Measurements from ENCODE around the gene QRFP.
A peak's percentile ranks its signal among the peaks of the same experiment; 100 is the strongest.

The QRFP gene

DNA sequence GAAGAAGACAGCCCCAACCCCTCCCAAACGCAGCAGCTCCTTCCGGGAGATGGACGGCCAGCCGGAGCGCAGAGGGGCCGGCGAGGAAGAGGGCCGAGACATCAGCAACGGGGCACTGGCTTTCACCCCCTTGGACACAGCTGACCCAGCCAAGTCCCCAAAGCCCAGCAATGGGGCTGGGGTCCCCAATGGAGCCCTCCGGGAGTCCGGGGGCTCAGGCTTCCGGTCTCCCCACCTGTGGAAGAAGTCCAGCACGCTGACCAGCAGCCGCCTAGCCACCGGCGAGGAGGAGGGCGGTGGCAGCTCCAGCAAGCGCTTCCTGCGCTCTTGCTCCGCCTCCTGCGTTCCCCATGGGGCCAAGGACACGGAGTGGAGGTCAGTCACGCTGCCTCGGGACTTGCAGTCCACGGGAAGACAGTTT lies 12.5 kb downstream of the QRFP start:
- DNase-seq, result no peak
- in situ Hi-C loops (cut with HindIII; ENCODE audit: low pct_ligation_motif_present, low pct_unique_long_range_greater_than_20kb, low sequenced_read_pairs), result no loop called here

DNA sequence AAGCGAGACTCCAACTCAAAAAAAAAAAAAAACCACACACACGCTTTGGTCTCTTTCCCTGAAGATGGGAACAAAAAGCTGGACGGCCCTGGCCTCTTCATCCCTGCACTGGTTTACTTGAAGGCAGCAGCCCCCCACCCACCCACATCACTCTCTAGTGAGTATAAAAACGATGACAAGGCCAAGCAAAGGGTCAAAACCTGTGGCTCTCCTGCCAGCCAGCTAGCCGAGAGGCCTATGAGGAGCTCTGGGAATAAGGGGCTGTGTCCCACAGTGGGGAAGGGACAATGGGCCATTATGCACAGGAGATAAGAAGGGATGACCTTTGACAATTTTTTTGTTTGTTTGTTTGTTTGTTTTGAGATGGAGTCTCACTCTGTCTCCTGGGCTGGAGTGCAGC lies 13.1 kb downstream of the QRFP start:
- no peak for DNase-seq
- in situ Hi-C loops (cut with HindIII; ENCODE audit: low pct_ligation_motif_present, low pct_unique_long_range_greater_than_20kb, low sequenced_read_pairs), result no loop called here

DNA sequence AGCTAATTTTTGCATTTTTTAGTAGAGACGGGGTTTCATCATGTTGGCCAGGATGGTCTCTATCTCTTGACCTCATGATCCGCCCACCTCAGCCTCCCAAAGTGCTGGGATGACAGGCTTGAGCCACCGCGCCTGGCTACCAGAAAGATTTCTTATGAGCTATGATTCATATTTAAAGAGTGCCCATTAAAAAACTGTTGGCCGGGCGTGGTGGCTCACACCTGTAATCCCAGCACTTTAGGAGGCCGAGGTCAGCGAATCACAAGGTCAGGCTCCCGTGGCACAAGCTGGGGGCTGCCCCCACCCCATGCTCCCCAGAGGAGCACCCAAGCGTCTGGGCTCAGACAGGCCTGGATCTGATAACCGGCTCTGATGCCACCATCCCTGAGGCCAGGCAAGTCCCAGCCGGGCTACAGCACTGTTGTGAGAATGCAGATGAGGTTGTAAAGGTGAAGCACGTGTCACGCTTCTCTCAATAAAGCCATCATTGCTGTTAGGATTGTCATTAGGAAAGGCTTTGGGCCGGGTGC lies 13.9 kb downstream of the QRFP start:
- no peak for DNase-seq
- in situ Hi-C loops (cut with HindIII; ENCODE audit: low pct_ligation_motif_present, low pct_unique_long_range_greater_than_20kb, low sequenced_read_pairs), result no loop called here

DNA sequence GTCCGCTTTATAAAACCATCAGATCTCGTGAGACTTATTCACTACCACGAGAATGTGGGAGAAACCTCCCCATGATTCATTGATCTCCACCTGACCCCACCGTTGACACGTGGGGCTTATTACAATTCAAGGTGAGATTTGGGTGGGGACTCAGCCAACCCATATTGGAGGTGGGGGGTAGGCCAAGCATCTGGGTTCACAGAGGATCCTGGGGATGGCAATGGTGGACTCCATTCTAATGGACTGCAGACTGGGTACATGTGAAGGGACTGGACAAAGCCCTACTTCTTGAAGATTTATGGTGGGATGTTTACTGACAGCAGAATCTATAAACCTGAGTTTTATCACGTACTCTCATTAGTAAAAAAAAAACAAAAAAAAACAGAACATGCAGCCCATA lies 15.1 kb downstream of the QRFP start:
- no peak for DNase-seq
- in situ Hi-C loops (cut with HindIII; ENCODE audit: low pct_ligation_motif_present, low pct_unique_long_range_greater_than_20kb, low sequenced_read_pairs), result no loop called here

DNA sequence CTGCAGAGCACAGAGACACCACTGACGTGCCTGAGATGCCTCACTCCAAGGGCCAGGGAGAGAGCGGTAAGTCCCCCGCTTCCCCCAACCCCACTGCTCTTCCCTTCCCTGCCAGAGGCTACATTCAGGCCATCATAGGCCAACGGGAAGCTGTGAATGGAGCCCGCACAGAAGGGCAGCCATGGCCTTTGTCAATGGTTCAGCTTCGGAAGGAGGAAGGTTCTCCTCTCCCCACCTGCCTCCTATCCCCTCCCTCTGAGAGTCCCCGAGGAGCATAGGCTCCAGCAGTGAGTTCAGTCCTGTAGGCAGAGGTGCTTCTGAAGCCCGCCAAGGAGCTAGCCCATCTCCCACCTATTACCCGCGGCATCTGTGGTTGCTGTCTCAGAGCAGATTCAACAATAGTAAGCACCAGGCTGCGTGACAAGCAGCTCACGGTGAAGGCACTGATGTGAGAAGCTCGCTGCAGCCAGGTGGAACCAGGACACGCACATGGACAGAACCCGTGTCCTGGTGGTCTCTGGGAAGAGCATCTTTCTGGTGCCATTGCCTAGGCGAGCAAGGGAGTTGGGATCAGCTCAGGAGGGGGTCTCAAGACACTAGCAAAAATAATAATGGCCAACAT lies 15.9 kb downstream of the QRFP start:
- DNase-seq, result no peak
- in situ Hi-C loops (cut with HindIII; ENCODE audit: low pct_ligation_motif_present, low pct_unique_long_range_greater_than_20kb, low sequenced_read_pairs), result no loop called here

DNA sequence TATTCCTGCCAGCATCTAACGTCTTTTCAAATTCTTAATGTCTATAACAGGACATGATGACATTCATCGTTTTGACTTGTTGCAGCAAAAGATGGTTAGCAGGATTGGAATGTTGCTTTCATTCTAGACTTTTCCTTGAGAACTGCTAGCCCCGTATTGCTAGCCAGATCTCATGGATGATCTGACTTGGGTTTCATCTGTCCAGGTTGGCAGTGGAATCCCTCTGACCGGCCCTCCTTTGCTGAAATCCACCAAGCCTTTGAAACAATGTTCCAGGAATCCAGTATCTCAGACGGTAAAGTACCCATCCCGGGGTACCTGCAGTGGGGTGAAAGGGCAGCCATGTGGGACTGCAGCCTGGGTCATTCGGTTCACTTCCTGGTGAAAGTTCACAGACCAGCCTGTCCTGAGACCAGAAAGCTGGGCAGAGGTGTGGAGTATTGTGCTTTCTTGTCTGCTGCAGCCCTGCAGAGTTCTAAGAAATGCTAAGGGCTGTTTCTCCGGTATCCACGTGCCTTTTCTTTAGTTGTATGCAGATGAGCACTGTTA lies 16.7 kb downstream of the QRFP start:
- DNase-seq, result no peak
- in situ Hi-C loops (cut with HindIII; ENCODE audit: low pct_ligation_motif_present, low pct_unique_long_range_greater_than_20kb, low sequenced_read_pairs), result no loop called here

DNA sequence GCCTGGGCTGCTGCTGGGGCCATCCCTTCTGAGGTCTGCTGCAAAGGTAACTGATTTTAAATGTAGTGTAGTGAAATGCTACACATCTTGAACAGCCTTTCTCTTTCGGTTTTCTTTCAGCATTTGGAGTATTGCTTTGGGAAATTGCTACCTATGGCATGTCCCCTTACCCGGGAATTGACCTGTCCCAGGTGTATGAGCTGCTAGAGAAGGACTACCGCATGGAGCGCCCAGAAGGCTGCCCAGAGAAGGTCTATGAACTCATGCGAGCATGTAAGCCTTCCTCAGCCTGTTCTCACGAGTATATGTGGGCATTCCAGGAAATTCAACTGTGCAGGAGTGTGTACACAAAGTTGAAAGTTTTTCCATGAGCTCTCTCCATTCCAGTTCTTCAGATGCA lies 18.3 kb downstream of the QRFP start:
- DNase-seq, result no peak

DNA sequence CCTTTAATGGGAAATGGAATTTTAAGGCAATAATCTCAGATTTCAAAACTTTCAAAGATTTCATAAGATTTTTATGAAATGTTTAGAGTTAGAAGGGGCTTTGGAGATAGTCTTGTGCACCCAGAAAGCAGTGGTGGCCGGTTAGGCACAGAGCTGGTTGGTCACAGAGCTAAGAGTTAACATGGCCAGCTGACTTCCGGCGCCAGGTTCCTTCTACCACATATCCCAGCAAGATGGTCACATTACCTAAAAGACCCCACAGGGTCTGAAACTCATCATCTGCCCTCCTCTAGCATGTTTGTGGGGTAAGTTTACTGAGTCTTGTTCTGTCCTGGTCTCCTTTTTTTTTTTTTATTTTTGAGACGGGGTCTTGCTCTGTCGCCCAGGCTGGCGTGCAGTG lies 19.3 kb downstream of the QRFP start:
- in situ Hi-C loops (cut with HindIII; ENCODE audit: low pct_ligation_motif_present, low pct_unique_long_range_greater_than_20kb, low sequenced_read_pairs), result no loop called here

More for the DNA sequence above, 18.3 kb downstream of the QRFP start:
- in situ Hi-C loops (cut with HindIII; ENCODE audit: low pct_ligation_motif_present, low pct_unique_long_range_greater_than_20kb, low sequenced_read_pairs), result no loop called here

DNA sequence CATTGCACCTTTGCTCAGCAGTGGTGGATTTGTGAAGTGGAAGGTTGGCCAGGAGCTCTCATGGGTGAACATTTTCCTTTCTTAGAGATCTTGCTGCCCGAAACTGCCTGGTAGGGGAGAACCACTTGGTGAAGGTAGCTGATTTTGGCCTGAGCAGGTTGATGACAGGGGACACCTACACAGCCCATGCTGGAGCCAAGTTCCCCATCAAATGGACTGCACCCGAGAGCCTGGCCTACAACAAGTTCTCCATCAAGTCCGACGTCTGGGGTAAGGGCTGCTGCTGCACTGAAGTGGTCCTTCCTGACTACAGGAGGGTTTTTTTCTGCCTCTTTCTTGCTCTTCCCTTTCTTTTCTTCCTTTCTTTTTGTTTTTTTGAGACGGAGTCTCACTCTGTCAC lies 21.8 kb downstream of the QRFP start:
- DNase-seq, result no peak
- in situ Hi-C loops (cut with HindIII; ENCODE audit: low pct_ligation_motif_present, low pct_unique_long_range_greater_than_20kb, low sequenced_read_pairs), result no loop called here

More for the DNA sequence above, 19.3 kb downstream of the QRFP start:
- no peak for DNase-seq

DNA sequence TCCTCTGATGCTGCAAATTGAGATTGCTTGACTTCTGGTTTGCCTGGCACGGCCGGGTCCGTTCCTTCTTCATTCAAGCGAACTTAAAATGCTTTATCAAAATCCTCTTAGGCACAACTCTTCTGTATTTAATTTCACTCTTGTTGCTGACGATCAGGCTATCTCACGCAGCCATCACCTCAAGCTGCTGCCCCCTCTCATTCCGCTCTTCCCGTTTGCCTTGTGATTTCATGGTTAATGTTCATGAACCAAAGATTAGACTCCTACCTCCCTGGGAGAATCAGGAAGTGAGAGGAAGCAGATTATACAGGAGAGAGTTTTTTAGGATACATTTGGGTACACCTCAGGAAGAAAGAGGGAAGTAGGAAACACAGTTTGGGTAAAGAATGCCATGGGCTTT lies 22.6 kb downstream of the QRFP start:
- in situ Hi-C loops (cut with HindIII; ENCODE audit: low pct_ligation_motif_present, low pct_unique_long_range_greater_than_20kb, low sequenced_read_pairs), result no loop called here
- no peak for DNase-seq

DNA sequence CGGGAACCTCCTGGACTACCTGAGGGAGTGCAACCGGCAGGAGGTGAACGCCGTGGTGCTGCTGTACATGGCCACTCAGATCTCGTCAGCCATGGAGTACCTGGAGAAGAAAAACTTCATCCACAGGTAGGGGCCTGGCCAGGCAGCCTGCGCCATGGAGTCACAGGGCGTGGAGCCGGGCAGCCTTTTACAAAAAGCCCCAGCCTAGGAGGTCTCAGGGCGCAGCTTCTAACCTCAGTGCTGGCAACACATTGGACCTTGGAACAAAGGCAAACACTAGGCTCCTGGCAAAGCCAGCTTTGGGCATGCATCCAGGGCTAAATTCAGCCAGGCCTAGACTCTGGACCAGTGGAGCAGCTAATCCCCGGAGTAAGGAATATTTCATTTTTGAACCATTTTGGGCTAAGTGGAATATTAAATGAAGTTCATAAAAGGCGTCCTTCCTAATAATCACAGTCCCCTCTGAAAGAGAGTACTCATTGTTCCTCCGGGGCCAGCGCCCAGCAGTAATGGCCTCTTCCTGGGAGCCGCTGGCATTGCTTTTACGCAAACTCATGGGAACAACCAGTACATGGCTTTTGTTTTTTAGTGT lies 23.6 kb downstream of the QRFP start:
- in situ Hi-C loops (cut with HindIII; ENCODE audit: low pct_ligation_motif_present, low pct_unique_long_range_greater_than_20kb, low sequenced_read_pairs), result no loop called here
- DNase-seq, result no peak

DNA sequence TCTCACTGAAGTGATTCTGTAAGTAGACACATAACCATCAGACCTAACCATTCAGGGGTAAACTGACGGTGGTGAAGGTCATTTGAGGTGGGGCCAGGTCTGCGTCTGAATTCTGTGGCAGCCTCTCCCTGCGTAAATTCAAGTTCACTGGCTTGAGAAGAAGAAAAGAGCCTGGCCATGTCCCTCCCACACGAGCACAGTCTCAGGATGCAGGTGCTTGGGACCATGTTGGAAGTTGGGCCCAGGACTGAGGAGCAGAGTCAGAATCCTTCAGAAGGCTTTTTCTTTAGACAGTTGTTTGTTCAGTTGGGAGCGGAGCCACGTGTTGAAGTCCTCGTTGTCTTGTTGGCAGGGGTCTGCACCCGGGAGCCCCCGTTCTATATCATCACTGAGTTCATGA lies 24.1 kb downstream of the QRFP start:
- in situ Hi-C loops (cut with HindIII; ENCODE audit: low pct_ligation_motif_present, low pct_unique_long_range_greater_than_20kb, low sequenced_read_pairs), result no loop called here
- no peak for DNase-seq

DNA sequence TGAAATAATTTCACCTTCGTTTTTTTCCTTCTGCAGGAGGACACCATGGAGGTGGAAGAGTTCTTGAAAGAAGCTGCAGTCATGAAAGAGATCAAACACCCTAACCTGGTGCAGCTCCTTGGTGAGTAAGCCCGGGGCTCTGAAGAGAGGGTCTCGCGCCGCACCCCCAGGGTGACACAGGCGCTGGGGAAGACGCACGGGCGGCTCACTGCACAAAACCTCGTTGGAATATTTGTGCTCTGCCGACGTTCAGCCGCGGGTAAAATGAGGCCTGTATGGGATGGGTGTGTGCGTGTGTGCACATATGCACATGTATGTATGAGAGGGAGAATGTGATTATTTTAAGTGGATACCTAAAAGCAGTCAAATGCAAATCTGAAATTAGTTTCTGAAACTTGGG lies 24.5 kb downstream of the QRFP start:
- in situ Hi-C loops (cut with HindIII; ENCODE audit: low pct_ligation_motif_present, low pct_unique_long_range_greater_than_20kb, low sequenced_read_pairs), result no loop called here
- DNase-seq, result no peak

DNA sequence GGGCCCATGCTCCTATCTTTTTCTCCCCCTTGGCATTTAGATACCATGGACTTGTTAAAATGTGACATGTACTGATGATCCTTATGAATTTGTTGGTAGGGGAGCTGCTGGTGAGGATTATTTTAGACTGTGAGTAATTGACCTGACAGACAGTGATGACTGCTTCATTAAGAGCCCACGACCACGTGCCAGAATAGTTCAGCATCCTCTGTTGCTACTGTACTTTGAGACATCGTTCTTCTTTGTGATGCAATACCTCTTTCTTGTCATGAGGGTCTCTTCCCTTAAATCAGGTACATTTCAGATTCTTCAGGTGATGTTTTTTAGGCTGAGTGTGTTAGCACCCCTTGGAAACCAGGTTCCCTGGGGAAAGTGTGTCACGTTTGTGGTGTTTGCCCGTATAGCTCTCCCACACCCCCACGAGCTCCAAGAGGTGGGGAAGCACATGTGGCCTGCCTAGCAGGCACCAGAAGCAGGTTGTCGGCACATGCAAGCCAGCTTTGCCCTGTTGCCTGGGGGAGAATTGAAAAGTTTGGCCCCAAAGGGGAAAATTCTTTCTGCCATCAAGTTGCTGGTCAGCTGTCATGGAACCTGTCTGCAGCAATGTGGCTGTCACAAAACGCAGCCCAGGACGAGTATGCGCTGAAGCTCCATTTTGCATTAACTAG lies 25.1 kb downstream of the QRFP start:
- DNase-seq, result no peak
- in situ Hi-C loops (cut with HindIII; ENCODE audit: low pct_ligation_motif_present, low pct_unique_long_range_greater_than_20kb, low sequenced_read_pairs), result no loop called here

DNA sequence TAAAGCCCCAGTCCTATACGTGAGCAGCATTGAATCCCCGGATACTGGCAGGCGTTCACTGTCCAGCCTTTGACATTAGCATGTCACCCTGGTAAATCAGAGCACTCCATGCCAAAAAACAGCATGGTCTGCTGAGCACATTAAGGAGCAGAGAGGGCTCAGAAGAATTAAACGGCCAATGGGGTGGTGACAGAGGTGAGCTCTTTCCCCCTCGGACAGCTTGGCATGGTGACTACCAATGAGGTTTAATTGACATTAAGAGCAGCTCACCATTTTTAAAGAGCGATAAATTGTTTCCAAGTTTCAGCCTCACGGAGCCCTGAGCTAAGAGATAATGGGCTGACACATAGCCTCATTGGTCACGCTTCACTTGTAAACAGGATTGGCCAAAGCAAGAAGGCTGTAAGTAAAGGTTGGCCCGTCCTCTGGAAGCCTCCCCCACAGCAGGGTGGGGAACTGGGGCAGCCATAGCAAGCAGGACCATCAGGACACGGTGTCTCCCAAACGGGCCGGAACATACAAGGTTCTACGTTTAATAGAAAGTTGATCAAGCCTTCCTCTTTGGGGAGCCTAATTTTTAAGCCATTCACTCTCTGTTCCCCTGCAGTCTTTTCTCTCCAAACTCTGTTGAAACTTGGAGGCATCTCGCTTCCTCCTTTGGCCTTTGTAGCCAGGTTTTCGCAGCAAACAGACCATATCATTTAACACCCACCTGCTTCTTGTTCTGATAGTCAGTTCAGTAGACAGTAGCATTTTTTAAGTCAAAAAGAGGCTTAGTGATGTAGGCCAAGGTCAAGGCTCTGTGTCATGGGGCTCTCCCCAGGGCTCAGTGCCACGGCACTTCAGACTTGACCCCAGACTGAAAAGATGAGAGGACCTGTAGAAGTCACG lies 25.9 kb downstream of the QRFP start:
- DNase-seq, result no peak
- in situ Hi-C loops (cut with HindIII; ENCODE audit: low pct_ligation_motif_present, low pct_unique_long_range_greater_than_20kb, low sequenced_read_pairs), result no loop called here

DNA sequence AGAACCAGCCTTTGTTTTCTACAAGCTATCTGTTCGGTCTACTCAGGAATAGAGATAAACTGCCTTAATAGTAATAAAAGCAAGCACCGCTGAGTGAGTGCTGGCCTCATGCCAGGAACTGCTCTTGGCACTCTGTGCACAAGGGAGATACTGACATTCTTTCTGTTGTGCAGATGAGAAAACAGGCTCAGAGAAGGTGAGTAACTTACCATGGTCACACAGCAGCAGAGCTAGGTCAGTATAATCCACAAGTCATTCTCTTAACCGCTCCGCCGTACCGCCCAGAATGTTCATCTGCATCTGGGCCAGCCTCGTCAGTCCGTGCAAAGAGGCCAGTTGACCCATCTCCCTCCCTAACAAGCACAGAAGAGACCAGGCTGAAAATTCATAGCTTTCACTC lies 27.4 kb downstream of the QRFP start:
- DNase-seq, result no peak
- in situ Hi-C loops (cut with HindIII; ENCODE audit: low pct_ligation_motif_present, low pct_unique_long_range_greater_than_20kb, low sequenced_read_pairs), result no loop called here

DNA sequence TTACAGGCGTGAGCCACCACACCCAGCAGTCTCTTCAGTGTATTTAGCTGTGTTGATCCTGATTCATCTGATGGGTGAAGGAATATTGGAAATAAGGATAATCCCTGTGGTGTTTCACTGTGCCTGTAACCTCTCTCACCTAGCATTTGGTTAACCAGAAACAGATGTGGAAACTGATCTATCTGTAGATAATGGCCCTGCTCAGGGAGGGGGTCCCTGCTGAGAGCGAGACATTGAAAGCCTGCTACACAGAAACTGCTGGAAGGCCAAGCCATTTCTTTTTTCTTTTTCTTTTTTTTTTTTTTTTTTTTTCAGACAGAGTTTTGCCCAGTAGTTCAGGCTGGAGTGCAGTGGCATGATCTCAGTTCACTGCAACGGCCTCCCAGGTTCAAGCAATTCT lies 28.4 kb downstream of the QRFP start:
- DNase-seq, result no peak
- in situ Hi-C loops (cut with HindIII; ENCODE audit: low pct_ligation_motif_present, low pct_unique_long_range_greater_than_20kb, low sequenced_read_pairs), result no loop called here

DNA sequence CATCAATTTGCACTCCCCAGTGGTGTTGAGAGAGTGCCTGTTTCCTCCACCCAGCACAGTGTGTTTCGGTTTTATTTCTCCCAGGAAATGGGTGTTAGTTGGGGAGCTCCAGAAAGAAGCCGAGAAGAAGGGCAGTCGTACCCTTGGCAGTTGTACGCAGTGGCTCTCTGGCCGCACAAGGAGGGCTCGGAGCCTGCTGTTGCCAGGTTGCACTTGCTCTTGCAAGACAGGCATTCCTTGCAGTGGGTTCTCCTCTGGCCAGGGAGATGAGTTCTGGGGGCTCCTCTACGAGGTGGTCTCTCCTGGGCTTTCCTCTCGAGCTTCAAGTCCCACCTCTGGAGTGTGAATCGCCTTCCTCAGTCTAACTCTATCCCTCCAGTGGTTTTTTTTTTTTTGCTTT lies 29.1 kb downstream of the QRFP start:
- in situ Hi-C loops (cut with HindIII; ENCODE audit: low pct_ligation_motif_present, low pct_unique_long_range_greater_than_20kb, low sequenced_read_pairs), result no loop called here
- no peak for DNase-seq

DNA sequence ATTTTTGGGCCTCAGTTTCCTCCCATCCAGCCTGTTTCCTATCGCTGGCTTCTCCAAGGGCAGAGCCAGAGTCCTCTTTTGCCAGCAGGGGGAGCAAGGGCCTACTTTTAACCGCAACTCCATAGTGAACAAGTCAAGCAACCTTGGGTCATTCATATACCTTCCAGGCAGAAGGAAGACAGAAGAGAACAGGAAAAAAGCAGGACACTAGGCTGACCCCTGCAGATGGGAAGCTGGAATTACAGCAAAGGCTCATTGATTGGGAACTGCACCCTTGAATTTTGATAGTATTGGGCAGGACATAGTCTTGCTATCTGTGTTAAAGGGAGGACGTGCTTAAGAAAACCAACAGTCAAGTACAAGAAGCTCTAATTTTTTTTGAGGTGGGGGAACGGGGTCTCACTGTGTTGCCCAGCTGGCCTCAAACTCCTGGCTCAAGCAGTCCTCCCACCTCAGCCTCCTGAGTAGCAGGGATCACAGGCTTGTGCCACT lies 30.1 kb downstream of the QRFP start:
- in situ Hi-C loops (cut with HindIII; ENCODE audit: low pct_ligation_motif_present, low pct_unique_long_range_greater_than_20kb, low sequenced_read_pairs), result no loop called here
- DNase-seq, result peak; percentile 88

Data from ACHN (cell line).